MM.1S (cell line): ENCODE results near the gene FOXI2.
A peak's percentile ranks its signal among the peaks of the same experiment; 100 is the strongest.

Source experiments
- DNase-seq: peaks from one replicate; pipeline ENCODE4 v3.0.0-alpha.2; 2015
- H2AFZ ChIP-seq: fragments of 300-600 bp; sonication (generic); 2 replicates; pipeline ENCODE4 v1.6.0; 2016; ENCODE audit warnings: antibody characterized with exemption, low read length
- H3F3A ChIP-seq: fragments of 300-600 bp; sonication (generic); 2 replicates; pipeline ENCODE4 v1.6.1; 2016; ENCODE audit warnings: mild to moderate bottlenecking, antibody characterized with exemption, low read length, moderate library complexity, mixed read lengths; ENCODE audit not compliant: insufficient read depth
- H3K27ac ChIP-seq: fragments of 300-600 bp; sonication (generic); 2 replicates; pipeline ENCODE4 v1.5.1; 2016; ENCODE audit warnings: mild to moderate bottlenecking, low read length
- H3K27me3 ChIP-seq: fragments of 300-600 bp; sonication (generic); replicated peaks from 2 replicates; pipeline ENCODE4 v1.6.0; 2016; ENCODE audit warnings: low read length; ENCODE audit not compliant: insufficient read depth
- H3K36me3 ChIP-seq: fragments of 300-600 bp; sonication (generic); replicated peaks from 2 replicates; pipeline ENCODE4 v1.6.1; 2016; ENCODE audit warnings: mild to moderate bottlenecking, low read length, mixed read lengths; ENCODE audit not compliant: insufficient read depth
- H3K4me1 ChIP-seq: fragments of 300-600 bp; sonication (generic); 2 replicates; pipeline ENCODE4 v1.6.1; 2016; ENCODE audit warnings: low read length, mixed read lengths
- H3K4me2 ChIP-seq: fragments of 300-600 bp; sonication (generic); 2 replicates; pipeline ENCODE4 v1.6.0; 2016; ENCODE audit warnings: low read depth, low read length
- H3K4me3 ChIP-seq: fragments of 300-600 bp; sonication (generic); 2 replicates; pipeline ENCODE4 v1.5.1; 2016; ENCODE audit warnings: low read length, mixed read lengths
- H3K79me2 ChIP-seq: fragments of 300-600 bp; sonication (generic); 2 replicates; pipeline ENCODE4 v1.6.1; 2016; ENCODE audit warnings: mixed run types, low read length, mixed read lengths
- H3K9ac ChIP-seq: fragments of 300-600 bp; sonication (generic); 2 replicates; pipeline ENCODE4 v1.6.1; 2016; ENCODE audit warnings: low read length, mixed read lengths
- H3K9me2 ChIP-seq: fragments of 300-600 bp; sonication (generic); replicated peaks from 2 replicates; pipeline ENCODE4 v1.6.1; 2016; ENCODE audit warnings: mild to moderate bottlenecking, low read length, mixed read lengths; ENCODE audit not compliant: insufficient read depth
- H3K9me3 ChIP-seq: fragments of 300-600 bp; sonication (generic); replicated peaks from 2 replicates; pipeline ENCODE4 v1.6.1; 2016; ENCODE audit warnings: mild to moderate bottlenecking, low read length, mixed read lengths; ENCODE audit not compliant: insufficient read depth
- H4K20me1 ChIP-seq: fragments of 300-600 bp; sonication (generic); 2 replicates; pipeline ENCODE4 v1.6.1; 2016; ENCODE audit warnings: mild to moderate bottlenecking, low read length, moderate library complexity, mixed read lengths; ENCODE audit not compliant: insufficient read depth
- EZH2 ChIP-seq: fragments of 300-600 bp; sonication (generic); optimal IDR thresholded peaks from 2 replicates; pipeline ENCODE3; 2017; ENCODE audit warnings: low read depth, mild to moderate bottlenecking, antibody characterized with exemption, low read length, mixed read lengths
- EZH2phosphoT487 ChIP-seq: fragments of 300-600 bp; sonication (generic); IDR thresholded peaks from 2 replicates; pipeline ENCODE4 v1.6.1; 2018; ENCODE audit warnings: antibody characterized with exemption, low read length
- TF ChIP-seq, protein P1 (sequence below): fragments of 300-600 bp; sonication (generic); IDR thresholded peaks from 2 replicates; pipeline ENCODE4 v1.5.1; 2016; ENCODE audit warnings: antibody characterized with exemption, low read length, mixed read lengths

The FOXI2 gene

DNA sequence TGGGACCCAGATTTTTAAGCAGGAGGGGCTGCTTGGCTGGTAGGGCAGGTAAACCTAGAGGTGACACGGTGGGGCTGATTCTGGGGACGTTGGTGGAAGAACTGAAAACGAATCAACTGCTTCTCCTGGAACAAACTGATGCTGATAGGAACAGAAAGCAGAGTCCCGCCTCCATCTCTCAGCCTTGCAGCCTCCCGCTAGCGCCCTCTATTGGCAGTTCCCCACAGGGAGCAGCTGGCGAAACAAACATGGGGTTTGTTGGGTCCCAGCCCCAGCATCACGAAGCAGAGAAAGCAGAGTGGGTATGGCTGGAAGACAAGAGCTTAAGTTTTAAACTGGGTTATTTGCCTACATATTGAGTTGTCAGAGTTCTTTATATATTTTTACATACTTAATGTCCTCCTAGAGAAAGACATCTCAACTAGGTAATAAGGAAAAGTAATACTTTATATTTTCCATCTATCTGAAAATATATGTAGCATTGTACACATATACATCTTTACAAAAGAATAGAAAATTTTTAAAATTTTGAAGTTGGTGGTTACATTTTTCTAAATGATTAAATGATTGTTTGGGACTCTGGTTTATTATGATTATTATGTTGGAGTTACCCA, 42.3 kb upstream of the FOXI2 start:
- Histone ChIP-seq H3F3A (no peaks in the 10 kb centered on the region), H2AFZ (no peak overlapping the region), H3K4me3 (no peak overlapping the region), H3K9me2 (no peaks in the 10 kb centered on the region), H4K20me1 (no peaks in the 10 kb centered on the region), H3K4me2 (peak overlapping the region; percentile 17; the same call in 1 of the 2 replicates), H3K27ac (no peak overlapping the region), H3K9ac (no peak overlapping the region), H3K9me3 (no peaks in the 10 kb centered on the region), H3K79me2 (no peaks in the 10 kb centered on the region), H3K36me3 (no peaks in the 10 kb centered on the region), H3K4me1 (no peaks in the 10 kb centered on the region), H3K27me3 (no peaks in the 10 kb centered on the region)
- peak; percentile 41 for DNase-seq
- no peak for TF ChIP-seq EZH2
- TF ChIP-seq, protein P1, sequence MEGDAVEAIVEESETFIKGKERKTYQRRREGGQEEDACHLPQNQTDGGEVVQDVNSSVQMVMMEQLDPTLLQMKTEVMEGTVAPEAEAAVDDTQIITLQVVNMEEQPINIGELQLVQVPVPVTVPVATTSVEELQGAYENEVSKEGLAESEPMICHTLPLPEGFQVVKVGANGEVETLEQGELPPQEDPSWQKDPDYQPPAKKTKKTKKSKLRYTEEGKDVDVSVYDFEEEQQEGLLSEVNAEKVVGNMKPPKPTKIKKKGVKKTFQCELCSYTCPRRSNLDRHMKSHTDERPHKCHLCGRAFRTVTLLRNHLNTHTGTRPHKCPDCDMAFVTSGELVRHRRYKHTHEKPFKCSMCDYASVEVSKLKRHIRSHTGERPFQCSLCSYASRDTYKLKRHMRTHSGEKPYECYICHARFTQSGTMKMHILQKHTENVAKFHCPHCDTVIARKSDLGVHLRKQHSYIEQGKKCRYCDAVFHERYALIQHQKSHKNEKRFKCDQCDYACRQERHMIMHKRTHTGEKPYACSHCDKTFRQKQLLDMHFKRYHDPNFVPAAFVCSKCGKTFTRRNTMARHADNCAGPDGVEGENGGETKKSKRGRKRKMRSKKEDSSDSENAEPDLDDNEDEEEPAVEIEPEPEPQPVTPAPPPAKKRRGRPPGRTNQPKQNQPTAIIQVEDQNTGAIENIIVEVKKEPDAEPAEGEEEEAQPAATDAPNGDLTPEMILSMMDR, result peak; percentile 67
- TF ChIP-seq EZH2phosphoT487, result no peak

DNA sequence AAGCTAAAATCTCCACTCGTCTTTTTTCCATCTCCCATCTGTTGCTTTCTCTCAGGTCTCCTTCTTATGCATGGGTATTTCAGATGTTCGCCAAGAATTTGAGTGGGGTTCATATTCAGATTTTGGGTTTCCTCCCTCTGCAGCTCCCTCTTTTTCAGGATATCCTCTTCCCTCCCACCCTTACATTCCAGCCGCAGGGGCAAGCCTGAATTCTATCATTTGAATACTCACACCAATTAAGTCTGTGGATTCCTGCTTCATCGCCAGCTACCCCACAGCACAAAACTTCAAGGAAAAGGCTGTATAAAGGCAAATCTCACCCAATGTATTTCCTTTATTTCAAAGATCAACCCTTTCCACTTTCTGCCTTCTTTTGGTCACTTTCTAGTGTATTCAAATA, 41.6 kb upstream of the FOXI2 start:
- H3K27ac ChIP-seq, result no peak overlapping the region
- no peaks in the 10 kb centered on the region for H3K27me3 ChIP-seq
- no peak overlapping the region for H3K9ac ChIP-seq
- H3F3A ChIP-seq, result no peaks in the 10 kb centered on the region
- no peaks in the 10 kb centered on the region for H3K9me2 ChIP-seq
- H3K4me1 ChIP-seq, result no peaks in the 10 kb centered on the region
- no peaks in the 10 kb centered on the region for H3K36me3 ChIP-seq
- H4K20me1 ChIP-seq, result no peaks in the 10 kb centered on the region
- DNase-seq, result no peak
- no peak overlapping the region for H3K4me3 ChIP-seq
- no peaks in the 10 kb centered on the region for H3K79me2 ChIP-seq
- TF ChIP-seq EZH2phosphoT487, result no peak
- TF ChIP-seq EZH2, result no peak
- TF ChIP-seq, protein P1, result no peak
- no peaks in the 10 kb centered on the region for H3K9me3 ChIP-seq
- H3K4me2 ChIP-seq, result no peak overlapping the region
- no peak overlapping the region for H2AFZ ChIP-seq

DNA sequence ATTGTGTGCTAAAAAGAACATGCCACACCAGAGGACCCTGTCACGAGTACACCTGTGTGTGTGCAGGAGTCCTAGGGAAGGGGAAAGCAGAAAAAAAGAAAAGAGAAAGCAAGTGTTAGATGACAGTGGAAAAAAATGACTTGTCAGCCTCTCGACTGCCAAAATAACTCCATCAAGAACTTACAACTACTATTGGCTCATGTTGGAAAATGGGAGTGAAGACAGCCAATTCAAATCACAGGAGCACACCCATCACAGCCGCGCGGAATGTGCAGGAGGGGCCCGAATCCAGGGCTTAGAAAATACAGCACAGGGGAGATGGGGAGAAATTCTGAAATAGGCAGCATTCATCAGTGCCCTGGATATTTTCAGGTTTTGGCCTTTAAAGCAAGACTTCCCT, 38.1 kb upstream of the FOXI2 start:
- H3K4me3 ChIP-seq, result no peak overlapping the region
- H3K4me2 ChIP-seq, result no peak overlapping the region
- no peaks in the 10 kb centered on the region for H3K9me2 ChIP-seq
- no peaks in the 10 kb centered on the region for H3F3A ChIP-seq
- TF ChIP-seq EZH2 (no peak), EZH2phosphoT487 (no peak)
- TF ChIP-seq, protein P1, result no peak
- H3K9me3 ChIP-seq, result no peaks in the 10 kb centered on the region
- H3K27me3 ChIP-seq, result no peaks in the 10 kb centered on the region
- no peak overlapping the region for H3K9ac ChIP-seq
- H3K36me3 ChIP-seq, result no peaks in the 10 kb centered on the region
- H4K20me1 ChIP-seq, result no peaks in the 10 kb centered on the region
- H3K79me2 ChIP-seq, result no peaks in the 10 kb centered on the region
- DNase-seq, result no peak
- H2AFZ ChIP-seq, result no peak overlapping the region
- no peaks in the 10 kb centered on the region for H3K4me1 ChIP-seq
- no peak overlapping the region for H3K27ac ChIP-seq
